Adipose tissue (tissue), 3 donors: ENCODE measurements around the gene DUSP22. TPM values are rescaled to one million over a fixed set of nuclear protein-coding genes. Genes with fewer than 3 reads are reported as not detected.

Experiments
- H3K27ac ChIP-seq: one replicate; pipeline ENCODE4 v1.5.1; 2013; ENCODE audit warnings: low read depth, low read length
- WGBS, 3 donors: extraction: QIAGEN DNeasy Blood & Tissue Kit; methylation state at CpG; one replicate each; pipeline ENCODE4 v1.1.7; 2013; 5-methylcytosine and 5-hydroxymethylcytosine counted together
- polyA plus RNA-seq, 3 donors: library from polyadenylated mRNA; stranded (reverse); fragments of 200-250 nt; gene quantifications; one replicate each; pipeline ENCODE4 v1.2.3, GENCODE V29; 2013
- donor health status: healthy with polysubstance abuse.
- donor health status: Bipolar disorder and iron deficiency.
- donor health status: healthy.

DUSP22 gene
- polyA plus RNA-seq, 3 donors: 38.5 to 58.3 (median 47.0) TPM

- 81 to 86% (median 85%) methylated on average over 24 of the region's 24 CpGs for WGBS, 3 donors
- H3K27ac ChIP-seq: no peak overlapping the region
Observed at GRCh38 chr6:378090-378957, 86.0 kb downstream of the DUSP22 start.

GRCh38 chr6:378958-379409 is 86.7 kb downstream of the DUSP22 start:
- no peak overlapping the region for H3K27ac ChIP-seq
- 64 to 76% (median 76%) methylated on average over 11 of the region's 11 CpGs for WGBS, 3 donors

- H3K27ac ChIP-seq: no peak overlapping the region
- WGBS, 3 donors: 71 to 76% (median 72%) methylated on average over 28 of the region's 28 CpGs
Observed at GRCh38 chr6:379410-380181, 87.3 kb downstream of the DUSP22 start.

- no peak overlapping the region for H3K27ac ChIP-seq
- WGBS, 3 donors: 76 to 89% (median 86%) methylated on average over 26 of the region's 26 CpGs
Observed at GRCh38 chr6:380234-381218, 88.2 kb downstream of the DUSP22 start.

GRCh38 chr6:381742-382461 is 89.6 kb downstream of the DUSP22 start:
- WGBS, 3 donors: 84 to 88% (median 87%) methylated on average over 17 of the region's 17 CpGs
- no peak overlapping the region for H3K27ac ChIP-seq

- no peak overlapping the region for H3K27ac ChIP-seq
- 77 to 82% (median 80%) methylated on average over 22 of the region's 22 CpGs for WGBS, 3 donors
Observed at GRCh38 chr6:382883-383810, 90.9 kb downstream of the DUSP22 start.

GRCh38 chr6:383856-384255 is 91.6 kb downstream of the DUSP22 start:
- WGBS, 3 donors: 71 to 75% (median 72%) methylated on average over 3 of the region's 3 CpGs
- no peak overlapping the region for H3K27ac ChIP-seq

- H3K27ac ChIP-seq: no peak overlapping the region
- WGBS, 3 donors: 82 to 87% (median 86%) methylated on average over 6 of the region's 6 CpGs
Observed at GRCh38 chr6:384898-385297, 92.6 kb downstream of the DUSP22 start.

GRCh38 chr6:385614-386013 is 93.3 kb downstream of the DUSP22 start:
- WGBS, 3 donors: 82 to 90% (median 89%) methylated on average over 10 of the region's 10 CpGs
- H3K27ac ChIP-seq: no peak overlapping the region

- 84 to 89% (median 89%) methylated on average over 18 of the region's 18 CpGs for WGBS, 3 donors
- no peak overlapping the region for H3K27ac ChIP-seq
Observed at GRCh38 chr6:386688-387266, 94.5 kb downstream of the DUSP22 start.

- 47 to 66% (median 52%) methylated on average over 11 of the region's 11 CpGs for WGBS, 3 donors
- H3K27ac ChIP-seq: no peak overlapping the region
Observed at GRCh38 chr6:387293-387741, 95.0 kb downstream of the DUSP22 start.

- WGBS, 3 donors: 63 to 76% (median 69%) methylated on average over 10 of the region's 10 CpGs
- H3K27ac ChIP-seq: no peak overlapping the region
Observed at GRCh38 chr6:388202-388903, 96.1 kb downstream of the DUSP22 start.

GRCh38 chr6:389143-389542 is 96.9 kb downstream of the DUSP22 start:
- 60 to 80% (median 78%) methylated on average over 7 of the region's 7 CpGs for WGBS, 3 donors
- H3K27ac ChIP-seq: no peak overlapping the region

GRCh38 chr6:389622-390021 is 97.3 kb downstream of the DUSP22 start:
- WGBS, 3 donors: 26 to 57% (median 54%) methylated on average over 8 of the region's 8 CpGs
- no peak overlapping the region for H3K27ac ChIP-seq

GRCh38 chr6:390914-391558 is 98.7 kb downstream of the DUSP22 start:
- H3K27ac ChIP-seq: no peak overlapping the region
- WGBS, 3 donors: 1 to 3% (median 3%) methylated on average over 43 to 44 of the region's 44 CpGs
